GM21529 (cell line): ENCODE measurements around the gene CIAPIN1.
"Not testable (repeated sequence)": the region's sequence is repeated elsewhere in the genome, so short reads cannot be mapped to it uniquely, and the experiment has no call there.

ENCODE experiments used
- ATAC-seq: cut with Tn5 transposase; IDR thresholded peaks from one replicate; pipeline ENCODE4 v1.9.1; 2021; ENCODE audit not compliant: unreplicated experiment

CIAPIN1 gene

DNA sequence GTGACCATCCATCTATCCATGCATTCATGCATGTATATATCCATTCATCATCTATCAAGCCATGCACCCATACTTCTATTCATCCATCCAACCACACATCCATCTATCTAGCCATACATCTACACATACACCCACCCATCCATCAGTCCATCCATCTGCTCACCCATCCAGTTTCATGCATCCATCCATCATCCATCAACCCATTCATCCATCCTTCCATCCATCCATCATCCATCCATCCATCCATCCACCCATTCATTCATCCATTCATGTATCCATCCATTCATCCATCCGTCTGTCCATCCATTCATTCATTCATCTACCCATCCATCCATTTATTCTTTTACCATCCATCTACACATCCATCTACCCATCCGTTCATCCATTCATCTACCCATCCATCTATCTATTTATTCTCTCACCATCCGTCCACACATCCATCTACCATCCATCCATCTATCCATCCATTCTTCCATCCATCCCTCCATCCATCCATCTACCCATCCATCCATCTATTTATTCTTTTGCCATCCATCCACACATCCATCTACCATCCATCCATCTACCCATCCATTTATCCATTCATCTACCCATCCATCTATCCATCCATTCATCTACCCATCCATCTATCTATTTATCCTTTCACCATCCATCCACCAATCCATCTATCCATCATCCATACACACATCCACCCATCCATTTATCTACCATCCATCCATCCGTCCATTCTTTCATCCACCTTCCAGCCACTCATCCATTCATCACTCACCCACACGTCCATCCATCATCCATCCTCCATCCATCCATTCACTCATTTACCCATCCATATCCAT lies 39.4 kb downstream of the CIAPIN1 start:
- no peak for ATAC-seq

DNA sequence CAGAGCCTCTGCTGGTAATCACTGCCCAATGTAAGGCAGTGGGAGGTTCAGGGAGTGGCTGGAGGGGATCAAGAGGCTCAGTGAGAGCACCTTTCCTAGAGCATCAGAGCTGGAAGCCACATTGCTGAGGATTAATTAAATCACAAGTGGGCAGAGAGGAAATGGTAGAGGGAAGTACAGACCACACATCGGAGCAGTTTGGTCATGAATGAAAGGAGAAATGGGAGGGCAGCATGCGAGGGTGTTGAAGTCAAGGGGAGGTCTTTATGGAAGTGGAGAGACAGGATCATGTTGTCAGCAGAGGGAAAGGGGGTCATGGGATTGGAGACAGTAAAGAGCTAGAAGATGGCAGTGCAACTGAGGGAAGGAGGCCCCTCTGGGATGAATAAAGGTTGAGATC lies 40.3 kb downstream of the CIAPIN1 start:
- no peak for ATAC-seq

DNA sequence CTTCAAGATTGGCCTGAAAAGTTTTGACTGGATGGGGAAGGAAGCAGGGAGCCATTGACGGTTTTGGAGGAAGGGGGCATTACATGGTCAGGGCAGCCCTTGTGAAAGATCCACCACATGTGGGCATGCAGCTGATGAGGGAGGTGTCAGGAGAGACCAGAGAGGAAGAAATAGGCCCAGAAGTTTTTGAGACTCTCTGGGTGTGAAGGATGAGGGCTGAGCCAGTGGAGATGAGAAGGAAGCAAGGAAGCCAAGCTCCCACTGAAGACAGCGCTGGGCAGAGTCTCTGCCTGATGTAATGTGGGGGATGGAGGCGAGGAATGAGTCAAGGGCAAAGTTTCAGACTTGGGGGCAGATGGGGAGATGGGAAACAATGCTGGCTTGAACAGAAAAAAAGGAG lies 42.1 kb downstream of the CIAPIN1 start:
- ATAC-seq, result no peak

DNA sequence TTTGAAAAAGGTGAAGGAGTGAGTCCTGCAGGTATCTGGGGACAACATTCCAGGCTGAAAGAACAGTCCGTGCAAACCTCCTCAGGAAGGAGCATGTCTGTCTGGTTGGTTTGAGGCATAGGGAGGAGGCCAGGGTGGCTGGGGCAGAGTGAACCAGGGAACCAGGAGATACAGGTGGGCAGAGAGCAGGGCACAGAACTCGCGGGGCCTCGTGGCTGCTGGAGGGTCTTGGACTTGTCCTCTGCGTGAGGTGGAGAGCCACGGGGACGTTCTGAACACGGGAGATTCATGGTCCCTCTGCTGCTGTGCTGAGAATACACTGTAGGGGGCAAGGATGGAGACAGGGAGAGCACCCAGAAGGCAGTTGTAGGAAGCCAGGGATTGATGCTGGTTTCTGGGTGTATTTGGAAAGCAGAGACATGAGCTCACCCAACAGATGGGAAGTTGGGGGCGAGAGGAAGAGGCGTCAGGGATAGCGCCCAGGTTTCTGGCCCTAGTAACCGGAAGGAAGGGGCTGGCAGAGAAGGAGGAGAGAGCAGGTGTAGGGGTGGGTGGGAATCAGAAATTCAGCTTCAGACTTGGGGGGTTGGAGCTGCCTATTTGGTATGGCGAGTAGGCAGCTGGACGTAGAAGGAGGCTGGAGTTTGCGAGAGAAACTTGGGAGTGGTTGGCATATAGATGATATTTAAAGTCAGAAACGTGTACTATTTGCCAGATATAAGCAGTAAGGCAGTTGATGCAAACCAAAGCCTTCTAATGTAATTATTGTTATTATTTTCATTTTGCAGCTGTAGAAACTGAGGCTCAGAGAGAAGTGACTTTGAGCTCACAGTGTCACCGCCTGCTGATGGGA lies 43.0 kb downstream of the CIAPIN1 start, which contains the start of gene CCL17:
Gene CCL17 (plus strand): TSS at position 803 of the 853 bp plus-strand sequence. CDS start 9,166 bp downstream, outside the sequence.
- no peak for ATAC-seq

DNA sequence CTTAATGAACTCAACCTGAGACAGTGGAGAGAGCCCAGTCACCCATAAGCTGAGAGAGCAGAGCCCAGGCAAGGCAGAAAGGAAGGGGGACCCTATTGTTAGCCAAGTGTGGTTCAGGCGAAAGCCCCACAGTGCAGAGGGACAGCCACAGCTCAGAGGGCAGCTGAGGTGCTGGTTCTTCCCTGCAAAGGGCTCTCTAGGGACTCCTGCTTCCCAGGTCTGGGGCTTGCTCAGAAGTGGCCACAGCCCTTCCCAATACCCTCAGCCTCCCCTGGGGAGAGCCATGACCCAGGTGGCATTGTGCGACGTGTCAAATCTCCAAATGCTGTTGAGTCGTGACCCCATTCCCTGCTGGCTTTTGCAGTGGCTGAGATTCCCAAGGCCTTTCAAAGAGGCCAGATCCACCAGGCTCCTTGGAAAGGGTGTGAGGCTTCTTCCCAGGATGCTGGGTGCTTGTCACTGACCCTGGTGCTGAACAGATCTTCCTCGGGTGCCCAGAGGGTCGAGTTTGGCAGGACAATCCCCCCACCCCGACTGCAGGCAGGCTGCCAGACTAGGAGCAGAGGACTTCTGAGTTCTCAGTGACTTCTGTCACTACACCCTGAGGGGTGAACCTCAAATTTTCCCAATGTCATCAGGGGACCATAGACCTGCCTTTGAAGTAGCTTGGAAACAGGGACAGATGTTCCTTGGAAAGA lies 45.1 kb downstream of the CIAPIN1 start:
- ATAC-seq, result no peak

DNA sequence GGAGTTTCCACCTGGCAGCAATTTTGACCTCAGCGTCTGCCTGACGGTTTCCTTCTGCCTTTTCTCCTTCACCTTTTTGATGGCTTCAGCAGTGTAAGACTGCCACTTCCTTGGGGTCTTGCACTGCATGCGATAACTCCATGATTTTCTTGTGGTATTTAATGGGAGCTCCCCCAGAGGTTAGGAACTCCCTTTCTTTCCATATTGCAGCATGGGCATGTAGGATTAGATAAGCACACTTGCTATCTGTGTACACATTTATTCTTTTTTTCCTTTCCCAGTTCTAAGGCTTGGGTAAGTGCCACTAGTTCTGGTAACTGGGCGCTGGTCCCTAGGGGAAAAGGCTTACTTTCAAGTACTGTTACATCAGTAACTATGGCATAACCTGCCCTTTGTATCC lies 49.7 kb downstream of the CIAPIN1 start:
- not testable (repeated sequence) for ATAC-seq

DNA sequence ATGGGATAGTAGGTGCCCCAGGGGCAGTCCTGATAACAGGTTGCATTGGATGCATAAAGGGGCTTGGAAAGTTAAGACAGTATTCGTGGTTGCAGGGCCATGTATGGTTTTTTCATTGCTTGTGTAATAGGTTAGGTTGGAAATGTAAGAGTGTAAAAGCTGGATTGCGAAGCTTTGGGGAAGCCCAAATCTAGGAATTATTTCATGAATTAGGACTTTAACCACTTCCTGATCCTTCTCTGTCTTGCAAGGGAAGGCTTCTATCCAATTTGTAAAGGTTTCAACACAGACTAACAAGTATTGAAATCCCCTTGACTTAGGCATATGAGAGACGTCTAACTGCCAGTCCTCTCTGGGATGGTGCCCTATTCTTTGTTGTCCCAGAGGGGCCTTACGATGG lies 50.4 kb downstream of the CIAPIN1 start:
- no peak for ATAC-seq

DNA sequence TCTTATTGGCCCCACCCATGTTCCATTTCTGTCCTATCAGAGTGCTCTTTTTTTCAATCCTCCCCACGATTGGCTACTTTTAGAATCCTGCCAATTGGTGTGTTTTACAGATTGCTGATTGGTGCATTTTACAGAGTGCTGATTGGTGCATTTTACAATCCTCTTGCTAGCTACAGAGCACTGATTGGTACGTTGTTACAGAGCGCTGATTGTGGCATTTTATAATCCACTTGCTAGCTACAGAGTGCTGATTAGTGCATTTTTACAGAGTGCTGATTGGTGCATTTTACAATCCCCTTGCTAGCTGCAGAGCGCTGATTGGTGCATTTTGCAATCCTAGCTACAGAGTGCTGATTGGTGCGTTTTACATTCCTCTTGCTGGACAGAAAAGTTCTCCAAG lies 52.2 kb downstream of the CIAPIN1 start:
- no peak for ATAC-seq

DNA sequence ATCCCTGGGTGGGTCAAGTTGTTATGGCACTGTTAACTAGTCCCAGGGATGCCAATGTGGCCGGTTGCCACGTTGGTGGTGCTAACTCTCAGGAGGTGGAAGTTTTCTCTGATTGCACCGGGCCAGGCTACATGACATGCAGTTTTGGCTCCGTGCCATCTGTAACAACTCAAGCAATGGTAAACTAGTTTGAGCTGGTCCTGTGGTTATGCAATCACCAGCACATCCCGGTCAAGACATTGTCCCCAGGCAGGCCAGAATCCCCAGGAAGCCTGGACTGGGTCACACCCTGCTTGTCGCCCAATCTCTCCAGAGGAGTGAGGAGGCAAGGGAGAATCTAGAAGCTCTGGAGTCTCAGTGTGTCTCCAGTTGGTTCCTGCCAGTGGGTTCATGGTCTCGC lies 52.7 kb downstream of the CIAPIN1 start:
- no peak for ATAC-seq

DNA sequence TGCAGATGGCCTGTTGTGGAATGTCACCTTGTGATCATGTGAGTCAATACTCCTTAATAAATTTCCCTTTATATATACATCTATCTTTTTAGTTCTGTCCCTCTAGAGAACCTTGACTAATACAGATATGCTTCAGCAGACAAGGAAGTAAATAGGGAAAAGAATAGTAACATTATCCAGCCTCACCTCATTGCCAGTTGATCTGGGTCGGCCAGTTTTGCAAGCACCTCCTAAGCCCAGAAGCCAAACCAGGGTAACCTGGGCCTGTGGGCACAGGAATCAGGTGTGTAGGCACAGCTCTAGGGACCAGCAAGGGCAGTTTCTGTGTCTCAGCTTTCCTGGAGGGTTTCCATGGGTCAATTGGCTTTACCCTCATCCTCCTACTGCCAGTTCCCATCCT lies 54.5 kb downstream of the CIAPIN1 start:
- ATAC-seq, result no peak

DNA sequence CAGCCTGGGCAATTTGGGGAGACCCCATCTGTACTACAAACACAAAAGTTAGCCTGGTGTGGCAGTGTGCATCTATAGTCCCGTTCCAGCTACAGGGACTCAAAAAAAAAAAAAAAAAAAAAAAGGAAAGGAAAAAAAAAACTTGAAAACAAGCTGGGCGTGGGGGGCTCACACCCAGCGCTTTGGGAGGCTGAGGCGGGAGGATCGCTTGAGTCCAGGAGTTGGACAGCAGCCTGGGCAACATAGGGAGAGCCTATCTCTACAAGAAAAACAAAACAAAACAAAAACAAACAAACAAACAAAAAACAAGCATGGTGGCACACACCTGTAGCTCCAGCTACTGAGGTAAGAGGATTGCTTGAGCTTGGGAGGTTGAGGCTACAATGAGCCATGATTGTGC lies 55.5 kb downstream of the CIAPIN1 start:
- no peak for ATAC-seq

DNA sequence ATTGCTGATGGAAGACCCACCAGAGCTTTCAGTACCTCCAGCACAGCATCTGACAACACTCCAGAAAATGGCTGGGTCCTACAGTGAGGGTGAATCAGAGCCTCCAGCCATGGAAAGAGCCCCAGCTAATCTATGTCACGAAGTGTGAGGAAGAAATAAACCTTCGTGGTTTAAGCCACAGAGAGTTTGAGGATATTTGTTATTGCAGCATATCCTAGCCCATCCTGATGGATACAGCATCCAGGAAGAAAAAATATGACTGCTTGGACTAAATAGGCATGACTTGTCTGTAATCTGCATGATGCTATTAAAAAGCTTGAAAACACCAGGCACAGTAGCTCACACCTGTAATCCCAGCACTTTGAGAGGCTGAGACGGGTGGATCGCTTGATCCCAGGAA lies 55.9 kb downstream of the CIAPIN1 start:
- no peak for ATAC-seq

DNA sequence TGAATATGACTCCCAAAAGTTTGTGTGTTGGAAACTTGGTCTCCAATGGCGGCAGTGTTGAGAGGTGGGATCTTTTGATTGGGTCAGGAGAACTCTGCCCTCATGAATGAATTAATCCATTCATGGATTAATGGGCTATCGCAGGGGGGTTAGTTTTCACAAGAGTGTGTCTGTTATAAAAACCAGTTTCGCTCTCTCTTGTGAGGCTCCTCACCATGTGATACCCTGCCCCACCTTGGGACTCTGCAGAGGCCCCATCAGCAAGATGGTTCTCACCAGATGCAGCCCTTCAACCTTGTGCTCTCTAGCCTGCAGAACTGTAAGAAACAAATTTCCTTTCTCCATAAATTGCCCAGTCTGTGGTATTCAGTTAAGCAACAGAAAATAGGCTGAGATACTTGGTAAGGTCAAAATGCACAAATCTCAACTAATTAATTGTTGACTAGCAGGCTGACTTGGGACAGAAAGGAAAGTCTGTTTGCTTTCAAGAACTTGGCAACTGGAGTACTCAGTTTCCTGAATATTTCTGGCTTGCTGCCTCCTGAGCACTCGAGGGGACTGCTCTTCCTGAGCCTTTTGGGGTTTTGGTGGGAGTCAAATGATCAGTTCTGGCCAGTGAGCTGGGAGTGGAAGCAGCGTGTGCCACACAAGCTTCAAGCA lies 56.4 kb downstream of the CIAPIN1 start:
- no peak for ATAC-seq

DNA sequence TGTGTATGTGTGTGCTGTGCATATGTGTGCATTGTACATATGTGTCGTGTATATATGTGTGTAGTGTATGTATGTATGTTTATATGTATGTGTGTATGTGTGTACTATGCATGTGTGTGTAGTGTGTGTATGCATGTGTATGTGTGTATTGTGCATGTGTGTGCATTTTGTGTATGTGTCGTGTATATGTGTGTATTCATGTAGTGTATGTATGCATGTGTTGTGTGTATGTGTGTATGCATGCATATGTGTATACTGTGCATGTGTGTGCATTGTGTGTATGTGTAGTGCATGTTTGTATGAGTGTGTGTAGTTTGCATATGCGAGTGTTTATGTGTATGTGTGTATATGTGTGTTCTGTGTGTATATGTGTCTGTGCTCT lies 58.1 kb downstream of the CIAPIN1 start:
- no peak for ATAC-seq

DNA sequence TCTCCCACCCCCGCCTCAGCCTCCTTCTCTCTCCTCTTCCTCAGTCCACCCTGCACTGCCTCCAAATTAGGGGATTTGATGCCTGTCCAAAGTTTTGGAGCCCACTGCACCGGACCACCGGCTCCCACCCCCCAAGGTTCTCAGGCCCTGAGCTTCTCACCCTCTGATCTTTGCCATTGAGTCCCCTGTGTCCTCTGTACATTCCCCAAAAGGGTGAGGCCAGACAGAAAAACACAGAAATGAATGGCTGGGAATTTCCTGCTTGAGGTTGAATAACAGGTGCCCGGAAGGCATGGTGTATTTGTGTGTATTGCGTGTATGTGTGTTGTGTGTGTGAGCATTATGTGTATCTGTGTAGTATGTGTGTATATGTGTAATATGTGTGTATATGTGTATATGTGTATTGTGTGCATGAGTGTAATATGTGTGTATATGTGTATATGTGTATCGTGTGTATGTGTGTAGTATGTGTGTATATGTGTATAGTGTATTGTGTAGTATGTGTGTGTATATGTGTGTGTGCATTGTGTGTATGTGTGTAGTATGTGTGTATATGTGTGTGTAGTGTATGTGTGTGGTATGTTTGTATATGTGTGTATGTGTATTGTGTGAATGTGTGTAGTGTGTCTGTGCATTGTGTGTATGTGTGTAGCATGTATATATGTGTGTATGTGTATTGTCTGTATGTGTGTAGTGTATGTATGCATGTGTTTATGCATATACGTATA lies 58.7 kb downstream of the CIAPIN1 start:
- peak; percentile 65 for ATAC-seq

DNA sequence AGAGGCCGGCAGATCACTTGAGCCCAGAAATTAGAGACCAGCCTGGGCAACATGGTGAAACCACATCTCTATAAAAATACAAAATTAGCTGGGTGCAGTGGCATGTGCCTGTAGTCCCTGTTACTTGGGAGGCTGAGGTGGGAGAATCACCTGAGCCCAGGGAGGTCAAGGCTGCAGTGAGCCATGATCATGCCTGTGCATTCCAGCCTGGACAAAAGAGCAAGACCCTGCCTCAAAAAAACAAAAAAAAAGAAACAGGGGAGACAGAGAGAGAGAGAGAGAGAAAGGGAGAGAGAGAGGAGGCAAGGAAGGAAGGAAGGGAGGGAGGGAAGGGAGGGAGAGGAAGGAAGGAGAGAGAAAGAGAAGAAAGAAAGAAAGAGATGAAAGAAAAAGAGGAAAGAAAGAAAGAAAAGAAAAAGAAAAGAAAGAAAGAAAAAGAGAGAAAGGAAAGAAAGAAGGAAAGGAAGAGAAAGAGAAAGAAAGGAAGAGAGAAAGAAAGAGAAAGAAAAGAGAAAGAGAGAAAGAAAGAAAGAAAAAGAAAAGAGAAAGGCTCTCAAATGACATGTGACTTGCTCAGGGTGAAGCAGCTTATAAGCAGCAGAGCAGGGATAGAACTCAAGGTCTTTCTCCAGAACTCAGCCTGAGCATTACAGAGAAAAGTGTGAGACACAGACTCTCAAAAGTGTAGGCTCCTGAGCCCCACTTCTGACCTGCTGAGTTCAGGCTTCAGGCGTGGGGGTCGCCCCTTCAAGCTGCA lies 59.4 kb downstream of the CIAPIN1 start:
- peak; percentile 30 for ATAC-seq

DNA sequence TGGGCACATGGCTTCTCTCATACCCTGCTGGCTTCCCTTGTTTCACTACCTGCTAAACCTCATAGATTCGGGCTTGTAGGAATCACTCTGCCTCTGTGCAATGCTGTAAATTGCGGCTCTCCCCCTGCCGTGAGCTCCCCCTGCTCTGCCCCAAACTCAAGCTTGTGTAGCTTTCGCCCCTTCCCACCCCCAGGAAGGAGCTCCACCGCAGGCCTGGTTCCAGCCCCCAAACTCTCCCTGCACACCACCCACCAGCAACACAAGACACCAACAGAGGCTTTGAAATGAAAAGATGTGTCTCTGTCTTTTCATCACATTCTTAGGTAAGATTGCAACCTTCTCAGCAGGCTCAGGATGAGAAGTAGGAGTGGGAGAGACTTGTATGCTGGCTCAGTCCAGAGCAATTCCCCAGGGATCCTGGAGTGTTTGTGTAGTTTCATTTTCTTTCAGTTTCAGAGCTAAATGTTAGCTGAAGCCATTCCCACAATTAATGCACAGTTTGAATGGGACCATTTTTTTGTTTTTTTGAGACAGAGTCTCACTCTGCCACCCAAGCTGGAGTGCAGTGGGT lies 60.7 kb downstream of the CIAPIN1 start:
- no peak for ATAC-seq

DNA sequence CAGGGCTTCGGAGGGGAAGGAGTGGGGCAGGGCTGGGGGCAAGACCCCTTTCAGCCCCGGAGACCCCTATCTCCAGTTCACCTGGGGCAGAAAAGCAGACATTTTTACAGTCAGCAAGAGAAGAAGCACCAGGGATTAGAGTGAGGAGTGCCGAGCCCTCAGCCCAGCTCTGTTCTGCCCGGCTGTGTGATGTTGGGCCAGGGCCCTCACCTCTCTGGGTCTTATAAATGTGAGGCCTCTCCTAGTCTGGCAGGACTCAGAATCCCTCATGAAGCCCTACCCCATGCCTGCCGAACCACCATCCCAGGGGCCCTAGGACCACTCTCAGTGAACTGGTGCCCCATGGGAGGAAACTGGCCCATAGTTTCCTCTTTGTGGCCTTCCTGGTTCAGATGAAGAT lies 62.1 kb downstream of the CIAPIN1 start:
- no peak for ATAC-seq
